K562 (cell line): ENCODE measurements around the gene CFL1. TPM values are rescaled to one million over a fixed set of nuclear protein-coding genes. Genes with fewer than 3 reads are reported as not detected.
A peak's percentile ranks its signal among the peaks of the same experiment; 100 is the strongest.

ENCODE experiments used
- ATF7 ChIP-seq: fragments of 450-650 bp; IDR thresholded peaks from 2 replicates; pipeline ENCODE4 v1.7.1; 2014; ENCODE audit warnings: mild to moderate bottlenecking, moderate library complexity
- ETV5 ChIP-seq: sonication (generic); formaldehyde crosslinking; IDR thresholded peaks from 2 replicates; pipeline ENCODE4 v1.4.0; 2020; ENCODE audit warnings: low read depth, mild to moderate bottlenecking, missing genetic modification reagents
- ETV6 ChIP-seq, 3 experiments: fragments of 150-350 bp in 1 of 3; sonication (generic) in 1 of 3; formaldehyde crosslinking in 1 of 3; IDR thresholded peaks; 2 replicates each; pipeline versions ENCODE4 v1.6.1 to v1.8.0; 2014 to 2022; ENCODE audit warnings: borderline replicate concordance in 2 of 3, low read depth in 2 of 3, antibody characterized with exemption in 1 of 3, low read length in 1 of 3, mild to moderate bottlenecking in 1 of 3, missing genetic modification reagents in 1 of 3
- FOXM1 ChIP-seq, 2 experiments: fragments of 450-650 bp in 1 of 2; sonication (generic) in 1 of 2; formaldehyde crosslinking in 1 of 2; IDR thresholded peaks; 2 replicates each; pipeline versions ENCODE4 v1.6.1 to v1.9.0; 2017 to 2022; ENCODE audit warnings: low read depth in 2 of 2, mild to moderate bottlenecking in 2 of 2, missing genetic modification reagents in 1 of 2, moderate library complexity in 1 of 2
- HIVEP1 ChIP-seq: fragments of 250-450 bp; sonication (Bioruptor Pico); IDR thresholded peaks from 2 replicates; pipeline ENCODE4 v1.4.0; 2020; ENCODE audit warnings: mild to moderate bottlenecking
- LEF1 ChIP-seq: fragments of 450-650 bp; IDR thresholded peaks from 2 replicates; pipeline ENCODE4 v1.6.1; 2016; ENCODE audit warnings: mild to moderate bottlenecking
- NR2C1 ChIP-seq, 2 experiments: fragments of 450-650 bp; IDR thresholded peaks; 2 replicates each; pipeline ENCODE4 v1.6.1; 2017; ENCODE audit warnings: mild to moderate bottlenecking in 2 of 2, antibody characterized with exemption in 1 of 2, inconsistent platforms in 1 of 2, missing compliant biosample characterization in 1 of 2, missing genetic modification characterization in 1 of 2
- SMARCA4 ChIP-seq: fragments of 450-650 bp; IDR thresholded peaks from 2 replicates; pipeline ENCODE4 v1.6.1; 2016
- TAL1 ChIP-seq: fragments of 450-650 bp; IDR thresholded peaks from 2 replicates; pipeline ENCODE4 v1.6.1; 2016; ENCODE audit warnings: mild to moderate bottlenecking
- TEAD1 ChIP-seq, 2 experiments: fragments of 450-650 bp in 1 of 2; sonication (generic) in 1 of 2; formaldehyde crosslinking; IDR thresholded peaks; 2 replicates each; pipeline versions ENCODE4 v1.4.0 to v1.8.0; 2020 to 2022; ENCODE audit warnings: mild to moderate bottlenecking in 2 of 2, missing genetic modification reagents in 1 of 2
- TEAD2 ChIP-seq: fragments of 450-650 bp; IDR thresholded peaks from 2 replicates; pipeline ENCODE4 v1.6.1; 2016; ENCODE audit warnings: missing genetic modification characterization, control low read depth, missing compliant biosample characterization
- ZKSCAN8 ChIP-seq: fragments of 200-800 bp; sonication (Bioruptor generic); IDR thresholded peaks from 2 replicates; pipeline ENCODE4 v1.6.1; 2016; ENCODE audit warnings: missing genetic modification characterization, missing compliant biosample characterization
- polyA plus RNA-seq, 8 experiments: library from polyadenylated mRNA; depleted of rRNA in 4 of 8; stranded (reverse) in 5 of 8; unstranded in 3 of 8; fragments of >200 nt; fragmentation: Nextera tagmentation in 2 of 8; fragmentation: Illumina TruSeq in 1 of 8; extraction: Ambion mirVana in 2 of 8; extraction: Trizol in 1 of 8; gene quantifications; 2 replicates each; pipeline versions ENCODE4 v1.2.1 to v1.2.3, GENCODE V29; 2011 to 2014; ENCODE audit warnings: inconsistent platforms in 1 of 8, missing spikeins in 1 of 8
- total RNA-seq, 7 experiments: library from RNA; depleted of rRNA in 6 of 7; stranded (reverse); fragments of >200 nt in 6 of 7; fragmentation: Illumina TruSeq in 2 of 7; extraction: Trizol in 2 of 7; gene quantifications; 2 replicates each; pipeline versions ENCODE4 v1.2.1 to v1.2.3, GENCODE V29; 2011 to 2021; ENCODE audit warnings: low replicate concordance in 1 of 7
- TF ChIP-seq, protein P1 (sequence below): sonication (generic); formaldehyde crosslinking; IDR thresholded peaks from 2 replicates; pipeline ENCODE4 v1.8.1; 2023; ENCODE audit warnings: mild to moderate bottlenecking, missing genetic modification reagents
- TF ChIP-seq, protein P2 (sequence below): fragments of 250-450 bp; sonication (Bioruptor Pico); IDR thresholded peaks from 2 replicates; pipeline ENCODE4 v1.8.0; 2021; ENCODE audit warnings: mild to moderate bottlenecking, moderate library complexity
- TF ChIP-seq, protein P3 (sequence below): fragments of 450-650 bp; formaldehyde crosslinking; IDR thresholded peaks from 2 replicates; pipeline ENCODE4 v1.4.0; 2022; ENCODE audit warnings: mild to moderate bottlenecking, moderate library complexity
- TF ChIP-seq, protein P4 (sequence below): fragments of 450-650 bp; IDR thresholded peaks from 2 replicates; pipeline ENCODE4 v1.6.1; 2018; ENCODE audit not compliant: partially characterized antibody
- TF ChIP-seq, protein P5 (sequence below): fragments of 250-450 bp; sonication (Bioruptor Pico); IDR thresholded peaks from 2 replicates; pipeline ENCODE4 v1.5.0; 2021; ENCODE audit warnings: mild to moderate bottlenecking, borderline replicate concordance

CFL1 gene
- total and polyA plus RNA-seq, 9 of the 15 experiments (the other 6 are each of a cell fraction or from before 2014, with no cell fraction given): 105 to 1,101 (median 859) TPM

DNA sequence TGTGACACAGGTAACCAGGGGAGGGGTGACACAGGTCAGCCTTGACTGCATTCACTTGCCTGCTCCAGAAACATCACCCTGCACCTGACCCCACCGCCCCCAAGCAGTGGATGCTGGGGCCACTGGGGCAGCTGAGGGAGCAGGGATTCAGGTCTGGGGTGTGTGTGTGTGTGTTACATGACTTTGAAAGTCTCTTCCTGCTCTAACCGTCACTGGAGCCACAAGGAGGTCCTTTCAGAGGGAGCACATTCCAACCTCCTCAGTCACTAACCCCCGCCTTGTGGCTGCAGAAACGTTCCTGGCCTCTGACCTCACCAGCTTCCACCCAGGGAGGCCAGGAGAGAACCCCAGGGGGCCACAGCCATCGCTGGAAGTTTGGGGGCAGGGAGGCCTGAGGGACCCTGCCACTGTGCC lies 45.1 kb upstream of the CFL1 start (continued):
- TF ChIP-seq, protein P1, sequence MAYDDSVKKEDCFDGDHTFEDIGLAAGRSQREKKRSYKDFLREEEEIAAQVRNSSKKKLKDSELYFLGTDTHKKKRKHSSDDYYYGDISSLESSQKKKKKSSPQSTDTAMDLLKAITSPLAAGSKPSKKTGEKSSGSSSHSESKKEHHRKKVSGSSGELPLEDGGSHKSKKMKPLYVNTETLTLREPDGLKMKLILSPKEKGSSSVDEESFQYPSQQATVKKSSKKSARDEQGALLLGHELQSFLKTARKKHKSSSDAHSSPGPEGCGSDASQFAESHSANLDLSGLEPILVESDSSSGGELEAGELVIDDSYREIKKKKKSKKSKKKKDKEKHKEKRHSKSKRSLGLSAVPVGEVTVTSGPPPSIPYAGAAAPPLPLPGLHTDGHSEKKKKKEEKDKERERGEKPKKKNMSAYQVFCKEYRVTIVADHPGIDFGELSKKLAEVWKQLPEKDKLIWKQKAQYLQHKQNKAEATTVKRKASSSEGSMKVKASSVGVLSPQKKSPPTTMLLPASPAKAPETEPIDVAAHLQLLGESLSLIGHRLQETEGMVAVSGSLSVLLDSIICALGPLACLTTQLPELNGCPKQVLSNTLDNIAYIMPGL (CRISPR knock-in tag): no peak
- TF ChIP-seq NR2C1 (IDR thresholded peaks at IDR 0.05) (peak; percentile 79), NR2C1 (tag; IDR thresholded peaks at IDR 0.05) (peak; percentile 77), ZKSCAN8 (0 out of 2 replicates have a peak, but pooled peaks have one; percentile 61), ETV5 (no peak), ETV6 (IDR thresholded peaks at IDR 0.05; ENCODE audit: borderline replicate concordance in 1 of 2, low read depth in 2 of 2, low read length in 1 of 2) (no peak), ETV6 (CRISPR knock-in tag; IDR thresholded peaks at IDR 0.05; ENCODE audit: borderline replicate concordance) (no peak), TEAD2 (tag) (no peak), ATF7 (0 out of 2 replicates have a peak, but pooled peaks have one; percentile 37), FOXM1 (IDR thresholded peaks at IDR 0.05; ENCODE audit: low read depth) (0 out of 2 replicates have a peak, but pooled peaks have one; percentile 20), FOXM1 (CRISPR knock-in tag; IDR thresholded peaks at IDR 0.05; ENCODE audit: low read depth) (no peak), TAL1 (no peak), LEF1 (no peak), SMARCA4 (peak; percentile 30; the same call in 1 of the 2 replicates), HIVEP1 (no peak), TEAD1 (CRISPR knock-in tag; IDR thresholded peaks at IDR 0.05) (peak; percentile 60 to 98)
- TF ChIP-seq, protein P2, sequence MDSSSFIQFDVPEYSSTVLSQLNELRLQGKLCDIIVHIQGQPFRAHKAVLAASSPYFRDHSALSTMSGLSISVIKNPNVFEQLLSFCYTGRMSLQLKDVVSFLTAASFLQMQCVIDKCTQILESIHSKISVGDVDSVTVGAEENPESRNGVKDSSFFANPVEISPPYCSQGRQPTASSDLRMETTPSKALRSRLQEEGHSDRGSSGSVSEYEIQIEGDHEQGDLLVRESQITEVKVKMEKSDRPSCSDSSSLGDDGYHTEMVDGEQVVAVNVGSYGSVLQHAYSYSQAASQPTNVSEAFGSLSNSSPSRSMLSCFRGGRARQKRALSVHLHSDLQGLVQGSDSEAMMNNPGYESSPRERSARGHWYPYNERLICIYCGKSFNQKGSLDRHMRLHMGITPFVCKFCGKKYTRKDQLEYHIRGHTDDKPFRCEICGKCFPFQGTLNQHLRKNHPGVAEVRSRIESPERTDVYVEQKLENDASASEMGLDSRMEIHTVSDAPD (CRISPR knock-in tag): no peak
- TF ChIP-seq, protein P3, sequence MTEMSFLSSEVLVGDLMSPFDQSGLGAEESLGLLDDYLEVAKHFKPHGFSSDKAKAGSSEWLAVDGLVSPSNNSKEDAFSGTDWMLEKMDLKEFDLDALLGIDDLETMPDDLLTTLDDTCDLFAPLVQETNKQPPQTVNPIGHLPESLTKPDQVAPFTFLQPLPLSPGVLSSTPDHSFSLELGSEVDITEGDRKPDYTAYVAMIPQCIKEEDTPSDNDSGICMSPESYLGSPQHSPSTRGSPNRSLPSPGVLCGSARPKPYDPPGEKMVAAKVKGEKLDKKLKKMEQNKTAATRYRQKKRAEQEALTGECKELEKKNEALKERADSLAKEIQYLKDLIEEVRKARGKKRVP (CRISPR knock-in tag): no peak
- TF ChIP-seq, protein P4, sequence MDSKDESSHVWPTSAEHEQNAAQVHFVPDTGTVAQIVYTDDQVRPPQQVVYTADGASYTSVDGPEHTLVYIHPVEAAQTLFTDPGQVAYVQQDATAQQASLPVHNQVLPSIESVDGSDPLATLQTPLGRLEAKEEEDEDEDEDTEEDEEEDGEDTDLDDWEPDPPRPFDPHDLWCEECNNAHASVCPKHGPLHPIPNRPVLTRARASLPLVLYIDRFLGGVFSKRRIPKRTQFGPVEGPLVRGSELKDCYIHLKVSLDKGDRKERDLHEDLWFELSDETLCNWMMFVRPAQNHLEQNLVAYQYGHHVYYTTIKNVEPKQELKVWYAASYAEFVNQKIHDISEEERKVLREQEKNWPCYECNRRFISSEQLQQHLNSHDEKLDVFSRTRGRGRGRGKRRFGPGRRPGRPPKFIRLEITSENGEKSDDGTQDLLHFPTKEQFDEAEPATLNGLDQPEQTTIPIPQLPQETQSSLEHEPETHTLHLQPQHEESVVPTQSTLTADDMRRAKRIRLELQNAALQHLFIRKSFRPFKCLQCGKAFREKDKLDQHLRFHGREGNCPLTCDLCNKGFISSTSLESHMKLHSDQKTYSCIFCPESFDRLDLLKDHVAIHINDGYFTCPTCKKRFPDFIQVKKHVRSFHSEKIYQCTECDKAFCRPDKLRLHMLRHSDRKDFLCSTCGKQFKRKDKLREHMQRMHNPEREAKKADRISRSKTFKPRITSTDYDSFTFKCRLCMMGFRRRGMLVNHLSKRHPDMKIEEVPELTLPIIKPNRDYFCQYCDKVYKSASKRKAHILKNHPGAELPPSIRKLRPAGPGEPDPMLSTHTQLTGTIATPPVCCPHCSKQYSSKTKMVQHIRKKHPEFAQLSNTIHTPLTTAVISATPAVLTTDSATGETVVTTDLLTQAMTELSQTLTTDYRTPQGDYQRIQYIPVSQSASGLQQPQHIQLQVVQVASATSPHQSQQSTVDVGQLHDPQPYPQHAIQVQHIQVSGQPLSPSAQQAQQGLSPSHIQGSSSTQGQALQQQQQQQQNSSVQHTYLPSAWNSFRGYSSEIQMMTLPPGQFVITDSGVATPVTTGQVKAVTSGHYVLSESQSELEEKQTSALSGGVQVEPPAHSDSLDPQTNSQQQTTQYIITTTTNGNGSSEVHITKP: peak; percentile 40
- TF ChIP-seq, protein P5, sequence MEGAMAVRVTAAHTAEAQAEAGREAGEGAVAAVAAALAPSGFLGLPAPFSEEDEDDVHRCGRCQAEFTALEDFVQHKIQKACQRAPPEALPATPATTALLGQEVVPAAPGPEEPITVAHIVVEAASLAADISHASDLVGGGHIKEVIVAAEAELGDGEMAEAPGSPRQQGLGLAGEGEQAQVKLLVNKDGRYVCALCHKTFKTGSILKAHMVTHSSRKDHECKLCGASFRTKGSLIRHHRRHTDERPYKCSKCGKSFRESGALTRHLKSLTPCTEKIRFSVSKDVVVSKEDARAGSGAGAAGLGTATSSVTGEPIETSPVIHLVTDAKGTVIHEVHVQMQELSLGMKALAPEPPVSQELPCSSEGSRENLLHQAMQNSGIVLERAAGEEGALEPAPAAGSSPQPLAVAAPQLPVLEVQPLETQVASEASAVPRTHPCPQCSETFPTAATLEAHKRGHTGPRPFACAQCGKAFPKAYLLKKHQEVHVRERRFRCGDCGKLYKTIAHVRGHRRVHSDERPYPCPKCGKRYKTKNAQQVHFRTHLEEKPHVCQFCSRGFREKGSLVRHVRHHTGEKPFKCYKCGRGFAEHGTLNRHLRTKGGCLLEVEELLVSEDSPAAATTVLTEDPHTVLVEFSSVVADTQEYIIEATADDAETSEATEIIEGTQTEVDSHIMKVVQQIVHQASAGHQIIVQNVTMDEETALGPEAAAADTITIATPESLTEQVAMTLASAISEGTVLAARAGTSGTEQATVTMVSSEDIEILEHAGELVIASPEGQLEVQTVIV (CRISPR knock-in tag): no peak
